ENCODE measurements around the gene ABHD16B. TPM values are rescaled to one million over a fixed set of nuclear protein-coding genes. Genes with fewer than 3 reads are reported as not detected.
A peak's percentile ranks its signal among the peaks of the same experiment; 100 is the strongest.

The ABHD16B gene
- total RNA-seq, 1 experiment from 2014 or later, result not detected

DNA sequence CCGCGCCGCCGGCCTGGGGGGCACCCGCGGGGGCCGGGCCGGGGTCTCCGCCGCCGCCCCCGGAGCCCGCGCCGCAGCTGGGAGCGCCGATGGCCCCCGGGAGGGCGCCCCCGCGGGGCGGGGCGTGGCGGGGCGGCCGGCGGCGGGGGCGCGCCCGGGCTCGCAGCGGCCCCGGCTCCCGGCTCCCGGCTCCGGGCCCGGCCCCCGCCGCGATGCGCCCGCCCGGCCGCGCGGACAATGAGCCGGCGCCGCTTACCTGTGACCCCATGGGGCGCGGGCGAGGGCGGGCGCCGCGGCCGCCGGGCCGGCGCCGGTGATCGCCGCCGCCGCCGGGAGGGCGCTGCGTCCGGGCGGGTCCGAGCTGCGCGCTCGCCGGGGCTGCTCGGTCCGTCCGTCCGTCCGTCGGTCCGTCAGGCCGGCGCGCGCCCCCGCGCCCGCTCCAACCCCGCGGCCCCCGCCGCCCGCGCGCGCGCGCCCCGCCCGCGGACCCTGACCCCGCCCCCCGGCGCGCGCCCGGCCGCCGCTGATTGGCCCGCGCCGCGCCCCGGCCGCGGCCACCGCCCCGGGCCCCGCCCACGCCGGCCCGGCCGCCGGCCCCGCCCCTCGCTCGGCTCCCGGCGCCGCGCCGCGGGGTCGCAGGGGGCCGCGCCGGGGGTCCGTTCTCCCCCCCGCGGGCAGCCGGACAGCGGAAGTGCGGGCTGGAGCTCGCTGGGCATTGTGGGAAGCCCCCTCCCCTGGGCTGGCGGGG is 30.3 kb upstream of the ABHD16B start, which contains the start of gene ZBTB46:
TSS of gene ZBTB46 (minus strand) at position 424 of the 748 bp plus-strand sequence. CDS start 40,507 bp downstream, outside the sequence.
- H3K4me2 ChIP-seq (ENCODE audit: low read length), result peak within 1 kb of the TSS; percentile 63
- peak within 1 kb of the TSS; percentile 58; the same call in 1 of the 2 replicates for H3K4me3 ChIP-seq (ENCODE audit: low read length)
- no TSS peak for BruUV-seq (replicated peaks)
- peak; percentile 47 for ATAC-seq
- no peak within 1 kb of the TSS for H3K9ac ChIP-seq (ENCODE audit: low read length)
- intact Hi-C loops (cut with micrococcal nuclease), result no loop called here
- ChIA-PET POLR2A (ENCODE audit: unreplicated experiment) (no interaction called here), CTCF (no interaction called here)
- no peaks in the 10 kb centered on the region for H3K36me3 ChIP-seq (ENCODE audit: low read depth, low read length)
- H3K4me1 ChIP-seq (ENCODE audit: insufficient read depth, low read length), result peaks cover 13% of the 10 kb centered on the region; the same call in 1 of the 2 replicates
- no peaks in the 10 kb centered on the region for H3K9me3 ChIP-seq (ENCODE audit: low read length)
- no peaks in the 10 kb centered on the region for H4K20me1 ChIP-seq (ENCODE audit: low read length)
- H3F3A ChIP-seq (ENCODE audit: low read length, unreplicated experiment), result no peaks in the 10 kb centered on the region
- H3K27ac ChIP-seq (ENCODE audit: low read length), result no peak within 1 kb of the TSS
- H3K27me3 ChIP-seq (ENCODE audit: low read length), result no peaks in the 10 kb centered on the region
- peak; percentile 48 for DNase-seq
- peak within 1 kb of the TSS; percentile 64; the same call in 1 of the 2 replicates for H2AFZ ChIP-seq (ENCODE audit: low read length)
- no peaks in the 10 kb centered on the region for H3K79me2 ChIP-seq (ENCODE audit: low read length)
- TF ChIP-seq, protein P1, sequence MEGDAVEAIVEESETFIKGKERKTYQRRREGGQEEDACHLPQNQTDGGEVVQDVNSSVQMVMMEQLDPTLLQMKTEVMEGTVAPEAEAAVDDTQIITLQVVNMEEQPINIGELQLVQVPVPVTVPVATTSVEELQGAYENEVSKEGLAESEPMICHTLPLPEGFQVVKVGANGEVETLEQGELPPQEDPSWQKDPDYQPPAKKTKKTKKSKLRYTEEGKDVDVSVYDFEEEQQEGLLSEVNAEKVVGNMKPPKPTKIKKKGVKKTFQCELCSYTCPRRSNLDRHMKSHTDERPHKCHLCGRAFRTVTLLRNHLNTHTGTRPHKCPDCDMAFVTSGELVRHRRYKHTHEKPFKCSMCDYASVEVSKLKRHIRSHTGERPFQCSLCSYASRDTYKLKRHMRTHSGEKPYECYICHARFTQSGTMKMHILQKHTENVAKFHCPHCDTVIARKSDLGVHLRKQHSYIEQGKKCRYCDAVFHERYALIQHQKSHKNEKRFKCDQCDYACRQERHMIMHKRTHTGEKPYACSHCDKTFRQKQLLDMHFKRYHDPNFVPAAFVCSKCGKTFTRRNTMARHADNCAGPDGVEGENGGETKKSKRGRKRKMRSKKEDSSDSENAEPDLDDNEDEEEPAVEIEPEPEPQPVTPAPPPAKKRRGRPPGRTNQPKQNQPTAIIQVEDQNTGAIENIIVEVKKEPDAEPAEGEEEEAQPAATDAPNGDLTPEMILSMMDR (conservative IDR thresholded peaks at IDR 0.05; ENCODE audit: low read depth, low read length), result no peak
- TF ChIP-seq EZH2 (IDR thresholded peaks at IDR 0.05; ENCODE audit: low read length, unreplicated experiment) (no peak), EZH2phosphoT487 (IDR thresholded peaks at IDR 0.05; ENCODE audit: borderline replicate concordance, low read length) (no peak)
- no peaks in the 10 kb centered on the region for H3K9me2 ChIP-seq (replicated peaks; ENCODE audit: low read length)

- no peak overlapping the region for H3K27ac ChIP-seq (ENCODE audit: low read length)
- no peak for TF ChIP-seq EZH2 (IDR thresholded peaks at IDR 0.05; ENCODE audit: low read length, unreplicated experiment)
- TF ChIP-seq, protein P1 (conservative IDR thresholded peaks at IDR 0.05; ENCODE audit: low read depth, low read length), result no peak
- no peak for TF ChIP-seq EZH2phosphoT487 (IDR thresholded peaks at IDR 0.05; ENCODE audit: borderline replicate concordance, low read length)
- H3K9me2 ChIP-seq (replicated peaks; ENCODE audit: low read length), result no peaks in the 10 kb centered on the region
- peak overlapping the region; percentile 64; the same call in 1 of the 2 replicates for H2AFZ ChIP-seq (ENCODE audit: low read length)
- H3K4me3 ChIP-seq (ENCODE audit: low read length), result peak overlapping the region; percentile 55; the same call in 1 of the 2 replicates
- DNase-seq, result no peak
- no peaks in the 10 kb centered on the region for H3K9me3 ChIP-seq (ENCODE audit: low read length)
- H3K4me2 ChIP-seq (ENCODE audit: low read length), result peak overlapping the region; percentile 63
- H3F3A ChIP-seq (ENCODE audit: low read length, unreplicated experiment), result no peaks in the 10 kb centered on the region
- ATAC-seq, result no peak
- peaks cover 10% of the 10 kb centered on the region; the same call in 1 of the 2 replicates for H3K4me1 ChIP-seq (ENCODE audit: insufficient read depth, low read length)
- CTCF ChIA-PET, result no interaction called here
- intact Hi-C loops (cut with micrococcal nuclease), result no loop called here
- POLR2A ChIA-PET (ENCODE audit: unreplicated experiment), result no interaction called here
- H3K36me3 ChIP-seq (ENCODE audit: low read depth, low read length), result no peaks in the 10 kb centered on the region
- no peaks in the 10 kb centered on the region for H3K79me2 ChIP-seq (ENCODE audit: low read length)
- no peaks in the 10 kb centered on the region for H3K27me3 ChIP-seq (ENCODE audit: low read length)
- BruUV-seq (replicated peaks), result no TSS peak
- H3K9ac ChIP-seq (ENCODE audit: low read length), result no peak overlapping the region
- H4K20me1 ChIP-seq (ENCODE audit: low read length), result no peaks in the 10 kb centered on the region
Measured at GRCh38 chr20:63831646-63831992, 29.7 kb upstream of the ABHD16B start.
